HCT116 (cell line): ENCODE data around the gene TAAR8.

ENCODE experiments used
- CEBPB ChIP-seq: IDR thresholded peaks from 2 replicates; pipeline ENCODE4 v1.6.1; 2012; ENCODE audit warnings: low read depth
- EGR1 ChIP-seq: IDR thresholded peaks from 2 replicates; pipeline ENCODE4 v1.6.1; 2012; ENCODE audit warnings: low read depth
- EZH2 ChIP-seq: fragments of 200-600 bp; sonication (generic); IDR thresholded peaks from 2 replicates; pipeline ENCODE4 v1.6.1; 2017; ENCODE audit warnings: antibody characterized with exemption, mixed run types
- EZH2phosphoT487 ChIP-seq: fragments of 200-600 bp; IDR thresholded peaks from 2 replicates; pipeline ENCODE4 v1.6.1; 2018; ENCODE audit warnings: antibody characterized with exemption, borderline replicate concordance
- JUND ChIP-seq: IDR thresholded peaks from 2 replicates; pipeline ENCODE4 v1.6.1; 2012
- POLR2A ChIP-seq: IDR thresholded peaks from 2 replicates; pipeline ENCODE4 v1.7.0; 2011; ENCODE audit warnings: borderline replicate concordance; ENCODE audit not compliant: insufficient read depth, insufficient read length; ENCODE audit errors: extremely low read depth
- POLR2AphosphoS5 ChIP-seq: IDR thresholded peaks from 2 replicates; pipeline ENCODE4 v1.6.1; 2011; ENCODE audit warnings: mild to moderate bottlenecking, low read depth, low read length, moderate library complexity
- RAD21 ChIP-seq: IDR thresholded peaks from 2 replicates; pipeline ENCODE4 v1.6.1; 2012; ENCODE audit warnings: low read depth, mild to moderate bottlenecking
- SIN3A ChIP-seq: IDR thresholded peaks from 2 replicates; pipeline ENCODE4 v1.6.1; 2012; ENCODE audit warnings: low read depth
- YY1 ChIP-seq: IDR thresholded peaks from 2 replicates; pipeline ENCODE4 v1.6.1; 2011; ENCODE audit warnings: low read length, low read depth, moderate library complexity, mild to moderate bottlenecking; ENCODE audit not compliant: insufficient replicate concordance; ENCODE audit errors: extremely low read depth
- ZNF274 ChIP-seq: fragments of 200-500 bp; sonication (Bioruptor generic); IDR thresholded peaks from 2 replicates; pipeline ENCODE4 v1.6.1; 2014; ENCODE audit warnings: mild to moderate bottlenecking, low read depth, low read length, inconsistent platforms
- TF ChIP-seq, protein P1 (sequence below), 3 experiments: fragments of 200-600 bp in 1 of 3; sonication (generic) in 1 of 3; IDR thresholded peaks in 2 of 3; conservative IDR thresholded peaks in 1 of 3; 2 replicates each; pipeline ENCODE4 v1.5.1; 2012 to 2017; ENCODE audit warnings: low read depth in 2 of 3, low read length in 2 of 3, antibody characterized with exemption in 1 of 3, borderline replicate concordance in 1 of 3, control low read depth in 1 of 3, mild to moderate bottlenecking in 1 of 3, mixed read lengths in 1 of 3, mixed run types in 1 of 3, moderate library complexity in 1 of 3; ENCODE audit not compliant: insufficient read depth in 1 of 3
- TF ChIP-seq, protein P2 (sequence below): IDR thresholded peaks from 2 replicates; pipeline ENCODE4 v1.6.1; 2012; ENCODE audit warnings: low read depth
- TF ChIP-seq, protein P3 (sequence below): IDR thresholded peaks from 2 replicates; pipeline ENCODE4 v1.6.1; 2011; ENCODE audit warnings: mild to moderate bottlenecking, low read length, moderate library complexity; ENCODE audit not compliant: insufficient replicate concordance; ENCODE audit errors: extremely low read depth

DNA sequence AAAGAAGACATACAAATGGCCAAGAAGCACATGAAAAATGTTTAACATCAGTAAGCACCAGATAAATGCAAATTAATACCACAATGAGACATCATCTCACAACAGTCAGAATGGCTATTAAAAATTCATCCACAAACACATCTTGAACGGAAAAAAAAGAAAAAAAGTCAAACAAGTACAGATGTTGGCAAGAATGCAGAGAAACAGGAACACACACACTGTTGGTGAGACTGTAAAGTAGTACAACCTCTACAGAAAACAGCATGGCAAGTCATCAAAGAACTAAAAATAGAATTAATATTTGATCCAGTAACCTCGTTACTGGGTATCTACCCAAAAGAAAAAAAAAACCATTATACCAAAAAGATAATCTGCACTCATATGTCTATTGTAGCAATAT lies 46.0 kb upstream of the TAAR8 start:
- TF ChIP-seq, protein P1, sequence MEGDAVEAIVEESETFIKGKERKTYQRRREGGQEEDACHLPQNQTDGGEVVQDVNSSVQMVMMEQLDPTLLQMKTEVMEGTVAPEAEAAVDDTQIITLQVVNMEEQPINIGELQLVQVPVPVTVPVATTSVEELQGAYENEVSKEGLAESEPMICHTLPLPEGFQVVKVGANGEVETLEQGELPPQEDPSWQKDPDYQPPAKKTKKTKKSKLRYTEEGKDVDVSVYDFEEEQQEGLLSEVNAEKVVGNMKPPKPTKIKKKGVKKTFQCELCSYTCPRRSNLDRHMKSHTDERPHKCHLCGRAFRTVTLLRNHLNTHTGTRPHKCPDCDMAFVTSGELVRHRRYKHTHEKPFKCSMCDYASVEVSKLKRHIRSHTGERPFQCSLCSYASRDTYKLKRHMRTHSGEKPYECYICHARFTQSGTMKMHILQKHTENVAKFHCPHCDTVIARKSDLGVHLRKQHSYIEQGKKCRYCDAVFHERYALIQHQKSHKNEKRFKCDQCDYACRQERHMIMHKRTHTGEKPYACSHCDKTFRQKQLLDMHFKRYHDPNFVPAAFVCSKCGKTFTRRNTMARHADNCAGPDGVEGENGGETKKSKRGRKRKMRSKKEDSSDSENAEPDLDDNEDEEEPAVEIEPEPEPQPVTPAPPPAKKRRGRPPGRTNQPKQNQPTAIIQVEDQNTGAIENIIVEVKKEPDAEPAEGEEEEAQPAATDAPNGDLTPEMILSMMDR (IDR thresholded peaks at IDR 0.05 in 2 of 3, conservative IDR thresholded peaks at IDR 0.05 in 1 of 3; ENCODE audit: borderline replicate concordance in 1 of 3, insufficient read depth in 1 of 3, low read depth in 2 of 3, low read length in 2 of 3), result no peak
- TF ChIP-seq SIN3A, result no peak
- TF ChIP-seq POLR2AphosphoS5, result no peak
- TF ChIP-seq YY1, result no peak
- no peak for TF ChIP-seq POLR2A
- TF ChIP-seq ZNF274, result no peak
- TF ChIP-seq, protein P2, sequence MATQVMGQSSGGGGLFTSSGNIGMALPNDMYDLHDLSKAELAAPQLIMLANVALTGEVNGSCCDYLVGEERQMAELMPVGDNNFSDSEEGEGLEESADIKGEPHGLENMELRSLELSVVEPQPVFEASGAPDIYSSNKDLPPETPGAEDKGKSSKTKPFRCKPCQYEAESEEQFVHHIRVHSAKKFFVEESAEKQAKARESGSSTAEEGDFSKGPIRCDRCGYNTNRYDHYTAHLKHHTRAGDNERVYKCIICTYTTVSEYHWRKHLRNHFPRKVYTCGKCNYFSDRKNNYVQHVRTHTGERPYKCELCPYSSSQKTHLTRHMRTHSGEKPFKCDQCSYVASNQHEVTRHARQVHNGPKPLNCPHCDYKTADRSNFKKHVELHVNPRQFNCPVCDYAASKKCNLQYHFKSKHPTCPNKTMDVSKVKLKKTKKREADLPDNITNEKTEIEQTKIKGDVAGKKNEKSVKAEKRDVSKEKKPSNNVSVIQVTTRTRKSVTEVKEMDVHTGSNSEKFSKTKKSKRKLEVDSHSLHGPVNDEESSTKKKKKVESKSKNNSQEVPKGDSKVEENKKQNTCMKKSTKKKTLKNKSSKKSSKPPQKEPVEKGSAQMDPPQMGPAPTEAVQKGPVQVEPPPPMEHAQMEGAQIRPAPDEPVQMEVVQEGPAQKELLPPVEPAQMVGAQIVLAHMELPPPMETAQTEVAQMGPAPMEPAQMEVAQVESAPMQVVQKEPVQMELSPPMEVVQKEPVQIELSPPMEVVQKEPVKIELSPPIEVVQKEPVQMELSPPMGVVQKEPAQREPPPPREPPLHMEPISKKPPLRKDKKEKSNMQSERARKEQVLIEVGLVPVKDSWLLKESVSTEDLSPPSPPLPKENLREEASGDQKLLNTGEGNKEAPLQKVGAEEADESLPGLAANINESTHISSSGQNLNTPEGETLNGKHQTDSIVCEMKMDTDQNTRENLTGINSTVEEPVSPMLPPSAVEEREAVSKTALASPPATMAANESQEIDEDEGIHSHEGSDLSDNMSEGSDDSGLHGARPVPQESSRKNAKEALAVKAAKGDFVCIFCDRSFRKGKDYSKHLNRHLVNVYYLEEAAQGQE, result no peak
- TF ChIP-seq JUND, result no peak
- TF ChIP-seq EGR1, result no peak
- no peak for TF ChIP-seq EZH2phosphoT487
- TF ChIP-seq, protein P3, sequence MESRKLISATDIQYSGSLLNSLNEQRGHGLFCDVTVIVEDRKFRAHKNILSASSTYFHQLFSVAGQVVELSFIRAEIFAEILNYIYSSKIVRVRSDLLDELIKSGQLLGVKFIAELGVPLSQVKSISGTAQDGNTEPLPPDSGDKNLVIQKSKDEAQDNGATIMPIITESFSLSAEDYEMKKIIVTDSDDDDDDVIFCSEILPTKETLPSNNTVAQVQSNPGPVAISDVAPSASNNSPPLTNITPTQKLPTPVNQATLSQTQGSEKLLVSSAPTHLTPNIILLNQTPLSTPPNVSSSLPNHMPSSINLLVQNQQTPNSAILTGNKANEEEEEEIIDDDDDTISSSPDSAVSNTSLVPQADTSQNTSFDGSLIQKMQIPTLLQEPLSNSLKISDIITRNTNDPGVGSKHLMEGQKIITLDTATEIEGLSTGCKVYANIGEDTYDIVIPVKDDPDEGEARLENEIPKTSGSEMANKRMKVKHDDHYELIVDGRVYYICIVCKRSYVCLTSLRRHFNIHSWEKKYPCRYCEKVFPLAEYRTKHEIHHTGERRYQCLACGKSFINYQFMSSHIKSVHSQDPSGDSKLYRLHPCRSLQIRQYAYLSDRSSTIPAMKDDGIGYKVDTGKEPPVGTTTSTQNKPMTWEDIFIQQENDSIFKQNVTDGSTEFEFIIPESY, result no peak
- no peak for TF ChIP-seq RAD21
- no peak for TF ChIP-seq EZH2
- TF ChIP-seq CEBPB, result no peak
